HG03520 (cell line): ENCODE data around the gene RAPGEF4.

ENCODE experiments used
- ATAC-seq: cut with Tn5 transposase; IDR thresholded peaks from one replicate; pipeline ENCODE4 v1.9.1; 2021; ENCODE audit warnings: mild to moderate bottlenecking, moderate library complexity; ENCODE audit not compliant: unreplicated experiment

The RAPGEF4 gene

GRCh38 chr2:172928756-172929155 lies 193.1 kb downstream of the RAPGEF4 start:
- no peak for ATAC-seq

DNA sequence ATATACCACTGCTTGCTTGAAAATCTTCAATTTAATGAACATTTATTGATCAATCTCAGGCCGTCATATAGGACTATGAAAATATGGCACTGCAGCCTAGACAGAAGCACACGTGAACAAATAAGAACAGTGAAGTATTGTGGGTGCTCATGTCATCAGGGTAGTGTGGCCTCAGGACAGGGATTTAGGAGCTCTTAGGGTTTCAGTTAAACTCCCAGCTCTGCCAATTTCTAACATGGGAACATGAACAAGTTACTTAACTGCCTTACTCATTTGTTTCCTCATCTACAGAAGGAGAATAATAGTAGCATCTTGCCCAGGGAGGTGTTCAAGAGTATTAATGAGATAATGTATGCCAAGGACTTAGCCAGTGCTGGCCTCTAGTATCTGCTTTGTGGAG lies 194.0 kb downstream of the RAPGEF4 start:
- no peak for ATAC-seq

DNA sequence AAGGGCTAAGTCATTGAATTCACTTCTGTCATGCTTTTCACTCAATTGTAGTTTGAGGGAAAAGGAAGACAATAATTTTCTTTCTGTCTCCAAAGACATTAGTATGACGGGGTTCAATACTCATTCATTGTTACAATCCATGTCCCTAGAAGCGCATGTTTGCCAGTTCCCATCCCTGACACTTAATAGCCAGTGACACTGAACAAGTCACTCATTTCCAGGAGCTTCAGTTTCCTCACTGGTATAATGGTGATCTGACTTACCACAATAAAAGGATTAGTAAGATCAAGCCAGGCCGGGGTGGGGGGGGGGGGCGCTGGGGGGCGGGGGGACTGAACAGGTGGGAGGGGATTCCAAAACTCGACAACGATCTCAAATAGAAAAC lies 195.2 kb downstream of the RAPGEF4 start:
- no peak for ATAC-seq

GRCh38 chr2:172931256-172931894 lies 195.7 kb downstream of the RAPGEF4 start:
- no peak for ATAC-seq

DNA sequence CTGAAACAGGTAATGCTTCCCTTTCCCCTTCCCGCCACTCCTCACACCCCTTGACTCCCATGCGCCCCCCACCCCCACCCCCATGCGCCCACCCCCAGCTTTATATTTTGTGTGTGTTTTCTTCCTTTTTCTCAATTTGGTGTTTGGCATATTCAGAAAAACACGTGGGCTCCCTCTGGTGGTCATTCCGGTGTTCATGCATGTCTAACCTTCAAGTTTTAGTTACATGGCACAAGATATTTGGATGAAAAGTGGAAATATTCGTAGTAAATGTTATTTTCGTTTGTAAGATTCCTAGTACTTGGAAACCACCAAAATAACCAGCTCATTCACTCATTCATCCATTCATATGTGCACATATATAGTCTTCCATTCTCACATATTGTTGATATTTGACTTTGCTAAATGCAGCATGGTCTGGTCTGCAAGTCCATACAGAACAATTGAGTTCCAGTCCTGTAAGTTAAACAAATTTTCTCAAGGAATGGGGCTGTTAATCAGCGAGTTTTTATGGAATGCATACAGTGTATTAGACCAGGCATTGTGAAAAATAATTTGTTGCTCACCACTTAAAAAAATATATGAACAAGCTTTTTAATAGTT lies 196.4 kb downstream of the RAPGEF4 start:
- no peak for ATAC-seq

DNA sequence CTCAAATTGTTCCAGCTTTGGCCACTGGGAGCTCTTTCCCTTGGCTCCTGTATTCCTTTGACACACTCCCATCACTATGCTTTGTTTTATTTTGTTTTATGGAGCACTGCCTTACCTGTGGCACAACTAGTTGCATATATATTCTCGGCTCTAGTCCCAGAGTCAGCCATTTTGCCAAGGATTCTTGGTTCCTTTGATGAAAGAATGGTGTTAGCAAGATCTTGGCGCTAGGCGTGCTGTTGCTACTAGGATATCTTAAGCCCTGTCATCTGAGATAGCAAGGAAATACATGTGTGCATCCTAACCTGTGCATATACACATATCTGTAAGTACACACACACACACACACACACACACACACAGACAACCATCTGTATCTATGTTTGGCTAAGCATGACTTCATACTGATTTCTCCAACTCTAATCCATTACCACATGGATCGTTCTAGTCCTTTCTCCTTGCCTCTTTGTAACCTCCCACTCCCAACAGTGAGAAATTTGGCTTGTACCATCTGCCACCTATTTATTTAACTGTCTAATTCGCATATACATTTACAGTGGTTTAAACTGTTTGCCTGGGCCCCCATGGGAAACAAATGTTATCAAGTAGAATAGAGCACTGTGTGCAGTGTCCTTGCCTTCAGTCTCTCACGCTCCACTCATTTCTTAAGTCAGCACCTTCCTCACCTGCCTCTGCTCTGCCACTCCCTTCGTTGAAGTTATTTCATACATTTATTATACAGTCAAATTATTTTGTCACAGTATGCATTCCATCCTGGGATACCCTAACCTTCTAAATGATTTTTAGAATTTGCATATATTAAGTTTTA lies 202.5 kb downstream of the RAPGEF4 start:
- ATAC-seq = no peak

- ATAC-seq = no peak
Measured at GRCh38 chr2:172938713-172939375, 203.2 kb downstream of the RAPGEF4 start.

DNA sequence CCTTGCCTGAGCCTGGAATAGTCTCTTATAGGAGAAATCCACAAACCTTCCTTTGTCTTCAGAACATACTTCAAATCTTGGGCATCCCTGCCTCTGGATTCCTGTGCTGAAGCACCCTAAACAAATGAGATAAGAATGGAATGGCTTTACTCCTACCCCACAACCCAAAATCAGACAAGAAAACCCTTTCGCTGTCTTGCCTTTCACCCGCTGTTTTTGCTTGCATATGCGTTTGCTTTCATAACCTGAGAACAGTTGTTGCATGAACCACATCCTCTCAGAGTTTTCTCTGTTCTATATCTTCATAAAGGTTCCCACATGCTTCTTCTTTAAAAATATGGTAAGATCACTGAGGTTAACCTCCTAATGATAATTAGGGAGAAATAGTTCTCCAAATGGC lies 207.9 kb downstream of the RAPGEF4 start:
- ATAC-seq = no peak

DNA sequence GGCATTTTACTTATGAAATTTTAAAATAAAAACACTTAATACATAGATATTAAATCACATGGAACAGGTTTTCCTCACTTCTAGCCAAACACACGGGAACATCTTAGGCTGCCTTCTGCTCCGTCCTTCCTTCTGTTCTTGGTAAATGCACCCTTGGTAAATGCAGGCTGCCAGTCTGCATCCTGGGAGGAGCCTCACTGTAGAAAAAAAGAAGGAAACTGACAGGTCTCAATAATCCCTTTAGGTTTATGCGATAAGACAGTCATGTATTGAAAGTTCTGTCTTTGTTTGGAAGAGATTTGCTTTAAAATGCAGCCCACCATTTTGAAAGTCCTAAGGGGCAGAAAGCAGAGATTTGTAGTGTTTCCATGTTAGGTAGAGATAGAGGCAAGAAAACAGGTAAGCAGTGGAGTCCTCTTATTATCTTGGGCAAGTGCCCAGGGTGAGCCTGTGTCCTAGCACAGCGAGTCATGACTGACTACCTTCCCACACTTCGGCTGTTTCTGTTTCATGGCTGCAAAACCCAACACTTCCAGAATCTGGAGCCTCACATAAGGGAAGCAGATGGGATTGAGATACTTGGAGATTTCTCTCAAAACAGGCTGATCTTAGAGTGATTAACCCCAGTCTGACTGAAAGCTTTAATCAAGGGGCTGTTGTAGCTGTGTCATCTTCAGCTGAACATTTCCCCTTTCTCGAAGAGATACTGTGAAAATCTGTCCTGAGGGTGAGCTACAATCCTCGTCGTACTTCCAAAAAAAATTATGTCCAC lies 208.6 kb downstream of the RAPGEF4 start:
- ATAC-seq = no peak

DNA sequence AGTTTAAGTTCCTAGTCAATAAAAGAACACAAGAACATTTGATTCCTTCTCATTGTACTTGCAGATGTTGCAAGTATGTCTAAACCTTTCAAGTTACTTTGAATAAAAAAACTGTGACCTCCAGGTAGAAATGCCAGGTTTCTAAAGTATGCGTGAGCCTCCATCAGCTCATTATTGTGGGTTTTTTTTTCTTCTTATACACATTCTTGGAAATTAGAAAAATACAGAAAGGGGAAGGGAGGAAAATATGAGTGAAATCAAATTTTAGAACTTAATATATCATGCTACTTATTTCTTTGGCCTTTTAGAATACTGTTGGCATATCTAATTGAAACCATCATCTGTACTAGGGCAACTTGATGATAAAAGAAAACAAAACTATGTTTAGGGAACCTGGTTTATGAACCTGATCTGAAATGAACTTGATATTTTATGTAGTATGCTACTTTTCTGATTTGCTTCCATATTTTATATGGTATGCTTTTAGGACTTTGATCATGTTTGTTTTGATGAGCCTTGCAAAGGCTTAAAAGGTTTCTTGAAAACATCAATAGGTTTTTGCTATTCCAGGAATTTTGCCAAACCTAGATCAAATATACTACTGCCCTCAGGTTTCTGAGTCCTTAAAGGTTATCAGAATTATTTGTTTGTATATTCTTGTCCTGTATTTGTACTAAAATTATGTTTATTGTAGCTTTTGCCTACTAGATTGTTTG lies 209.3 kb downstream of the RAPGEF4 start:
- ATAC-seq = no peak

DNA sequence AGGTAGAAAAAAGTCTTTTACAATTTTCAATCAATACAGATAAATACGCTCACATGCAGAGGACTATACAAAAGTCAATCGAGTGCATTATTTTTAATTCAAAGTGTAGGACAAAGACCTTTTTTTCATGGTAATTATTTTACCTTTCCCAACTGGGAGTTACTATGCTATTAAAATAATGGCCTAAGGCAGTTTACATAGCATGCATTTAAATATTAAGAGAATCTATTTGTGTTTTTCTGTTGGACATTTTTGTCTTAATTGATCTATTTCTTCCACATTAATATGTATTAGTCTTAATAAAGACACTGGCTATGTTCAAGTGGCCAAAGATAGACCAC lies 209.8 kb downstream of the RAPGEF4 start:
- ATAC-seq = no peak

- ATAC-seq = no peak
Measured at GRCh38 chr2:172947461-172948153, 212.0 kb downstream of the RAPGEF4 start.

- no peak for ATAC-seq
Measured at GRCh38 chr2:172949522-172949921, 213.9 kb downstream of the RAPGEF4 start.

GRCh38 chr2:172950565-172950964 lies 214.9 kb downstream of the RAPGEF4 start:
- ATAC-seq = no peak

DNA sequence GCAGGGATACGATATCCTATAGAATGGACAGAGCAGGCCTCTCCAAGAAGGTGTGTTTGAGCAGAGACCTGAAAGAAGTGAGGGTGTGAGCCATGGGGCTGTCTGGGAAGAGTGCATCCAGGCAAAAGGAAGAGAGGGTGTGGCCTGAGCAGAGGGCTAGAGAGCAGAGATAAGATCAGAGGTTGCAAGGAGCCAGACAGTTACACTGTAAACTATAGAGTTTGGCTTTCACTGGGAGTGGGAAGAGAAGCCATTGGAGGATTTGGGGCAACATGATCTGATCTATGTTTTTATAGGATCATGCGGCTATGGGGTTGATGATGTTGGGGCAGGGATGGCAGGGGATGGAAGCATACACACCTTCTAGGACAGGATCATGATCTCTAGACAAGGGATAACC lies 215.9 kb downstream of the RAPGEF4 start:
- no peak for ATAC-seq

- ATAC-seq = no peak
Measured at GRCh38 chr2:172953411-172953810, 217.8 kb downstream of the RAPGEF4 start.

DNA sequence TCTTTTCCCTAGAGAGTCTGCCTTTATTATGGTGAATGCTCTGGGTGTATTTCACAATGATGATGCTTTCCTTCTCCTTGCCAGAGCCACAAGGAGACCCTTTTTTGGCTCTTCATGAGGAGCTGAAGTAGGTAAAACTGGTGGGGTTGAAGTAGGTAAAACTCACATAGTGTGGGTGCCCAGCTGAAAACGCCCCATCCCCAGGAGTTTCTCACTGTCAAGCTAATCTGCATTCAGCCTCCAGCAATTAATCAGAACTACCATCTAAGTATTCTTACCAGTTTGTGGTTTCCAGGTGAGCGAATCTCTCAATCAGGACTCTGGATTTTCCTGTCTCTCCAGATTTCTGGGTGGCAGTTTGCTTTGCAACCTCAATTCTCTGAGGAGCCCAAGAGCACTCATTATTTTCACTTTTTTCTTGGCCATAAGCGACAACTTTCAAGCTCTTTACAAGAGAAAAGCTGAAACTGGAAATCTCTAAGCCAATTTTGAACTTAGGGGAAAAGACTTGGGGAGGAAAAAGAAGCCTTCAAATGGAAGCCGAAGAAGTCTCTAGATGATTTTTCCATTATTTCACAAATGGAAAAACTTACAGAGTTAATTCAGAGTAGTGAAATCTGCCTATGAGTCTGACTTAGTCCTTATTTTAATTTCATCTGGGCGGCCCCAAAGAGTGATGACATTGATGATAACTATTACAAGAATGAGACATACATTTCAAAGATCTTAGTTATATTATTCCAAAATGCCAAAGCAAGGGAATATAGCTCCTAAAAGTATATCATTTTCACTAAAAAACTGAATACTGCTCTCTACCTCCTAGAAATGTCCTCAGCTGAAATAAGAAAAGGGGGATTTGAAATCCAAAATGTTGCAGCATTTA lies 218.6 kb downstream of the RAPGEF4 start:
- no peak for ATAC-seq

- ATAC-seq = no peak
Measured at GRCh38 chr2:172955587-172955986, 219.9 kb downstream of the RAPGEF4 start.

DNA sequence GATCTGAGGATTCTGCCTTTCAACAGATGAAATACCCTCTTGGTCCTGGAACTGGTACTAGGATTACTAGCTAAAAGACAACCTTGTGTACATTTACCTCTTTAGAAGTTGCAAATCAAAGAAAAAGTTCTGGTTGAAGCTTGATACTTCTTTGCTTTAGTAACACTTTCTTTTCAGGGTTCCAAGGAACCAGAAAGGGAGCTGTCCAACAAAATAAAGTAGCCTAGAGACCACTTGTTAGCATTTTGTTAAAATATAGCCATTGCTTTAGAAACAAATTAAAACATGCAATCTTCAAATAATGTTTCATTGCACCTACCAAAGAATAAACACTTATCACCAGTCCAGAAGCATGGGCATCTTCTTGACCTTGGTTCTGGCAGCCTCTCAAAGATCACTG lies 222.1 kb downstream of the RAPGEF4 start:
- ATAC-seq = no peak
